Neuronal stem cell (in vitro differentiated cells): Measurements from ENCODE around the gene UBN1.

Source experiments
- DNase-seq: peaks from one replicate; pipeline ENCODE4 v3.0.0-alpha.2; 2013; ENCODE audit warnings: low spot score
- H2AFZ ChIP-seq: one replicate; pipeline ENCODE4 v1.6.1; 2013; ENCODE audit warnings: mild to moderate bottlenecking, low read length, inconsistent platforms
- H2AK5ac ChIP-seq: 2 replicates; pipeline ENCODE4 v1.6.1; 2013; ENCODE audit warnings: low read depth, mild to moderate bottlenecking, inconsistent platforms, low read length, moderate library complexity, mixed read lengths
- H2BK120ac ChIP-seq: 2 replicates; pipeline ENCODE4 v1.6.1; 2013; ENCODE audit warnings: low read depth, mild to moderate bottlenecking, inconsistent platforms, low read length, moderate library complexity, mixed read lengths
- H2BK12ac ChIP-seq: one replicate; pipeline ENCODE4 v1.6.1; 2013; ENCODE audit warnings: low read length, inconsistent platforms
- H2BK15ac ChIP-seq: 2 replicates; pipeline ENCODE4 v1.6.1; 2013; ENCODE audit warnings: mild to moderate bottlenecking, low read length, inconsistent platforms, mixed read lengths
- H2BK5ac ChIP-seq: one replicate; pipeline ENCODE4 v1.6.1; 2013; ENCODE audit warnings: inconsistent platforms, mild to moderate bottlenecking, low read length, moderate library complexity
- H3K14ac ChIP-seq: one replicate; pipeline ENCODE4 v1.6.1; 2013; ENCODE audit warnings: low read length, inconsistent platforms
- H3K18ac ChIP-seq: 2 replicates; pipeline ENCODE4 v1.6.1; 2013; ENCODE audit warnings: low read length, inconsistent platforms
- H3K23ac ChIP-seq: 2 replicates; pipeline ENCODE4 v1.6.1; 2013; ENCODE audit warnings: low read depth, mild to moderate bottlenecking, mixed read lengths, low read length, inconsistent platforms; ENCODE audit not compliant: poor library complexity
- H3K27ac ChIP-seq: replicated peaks from 3 replicates; pipeline ENCODE4 v1.5.1; 2013; ENCODE audit warnings: low read length, inconsistent platforms
- H3K27me3 ChIP-seq, 3 experiments: 2 replicates each; pipeline ENCODE4 v1.6.1; 2013; ENCODE audit warnings: low read length in 3 of 3, mild to moderate bottlenecking in 2 of 3, inconsistent platforms in 1 of 3, low read depth in 1 of 3, mixed read lengths in 1 of 3, moderate library complexity in 1 of 3; ENCODE audit not compliant: control insufficient read depth in 3 of 3, insufficient read depth in 3 of 3
- H3K36me3 ChIP-seq, 2 donors: replicated peaks in 1 of 2; 2 replicates each; pipeline ENCODE4 v1.6.1; 2013; ENCODE audit warnings: low read length in 2 of 2; ENCODE audit not compliant: control insufficient read depth in 2 of 2, insufficient read depth in 2 of 2
- H3K4ac ChIP-seq: 2 replicates; pipeline ENCODE4 v1.6.1; 2013; ENCODE audit warnings: inconsistent platforms, mild to moderate bottlenecking, low read length, moderate library complexity
- H3K4me1 ChIP-seq, 2 donors: 1 replicate in 1 of 2; 2 replicates in 1 of 2; pipeline ENCODE4 v1.6.1; 2013; ENCODE audit warnings: low read length in 2 of 2, low read depth in 1 of 2; ENCODE audit not compliant: control insufficient read depth in 2 of 2, insufficient read depth in 1 of 2
- H3K4me2 ChIP-seq: one replicate; pipeline ENCODE4 v1.6.1; 2013; ENCODE audit warnings: mild to moderate bottlenecking, low read length, inconsistent platforms; ENCODE audit not compliant: insufficient read depth, poor library complexity, severe bottlenecking
- H3K4me3 ChIP-seq, 2 donors: 2 replicates each; pipeline ENCODE4 v1.5.1; 2013; ENCODE audit warnings: low read length in 2 of 2, mild to moderate bottlenecking in 2 of 2, inconsistent platforms in 1 of 2, moderate library complexity in 1 of 2
- H3K79me1 ChIP-seq: one replicate; pipeline ENCODE4 v1.6.1; 2013; ENCODE audit warnings: low read depth, mild to moderate bottlenecking, inconsistent platforms, low read length, moderate library complexity
- H3K9ac ChIP-seq: one replicate; pipeline ENCODE4 v1.6.1; 2013; ENCODE audit warnings: mild to moderate bottlenecking, low read depth, low read length, inconsistent platforms; ENCODE audit not compliant: poor library complexity
- H3K9me3 ChIP-seq, 2 donors: replicated peaks in 1 of 2; 2 replicates each; pipeline versions ENCODE3 to v1.6.1; 2013; ENCODE audit warnings: low read length in 2 of 2, mild to moderate bottlenecking in 2 of 2, inconsistent platforms in 1 of 2, low read depth in 1 of 2, mixed read lengths in 1 of 2, moderate library complexity in 1 of 2; ENCODE audit not compliant: control insufficient read depth in 2 of 2, insufficient read depth in 1 of 2
- H4K8ac ChIP-seq: one replicate; pipeline ENCODE4 v1.6.1; 2013; ENCODE audit warnings: low read depth, mild to moderate bottlenecking, inconsistent platforms, low read length, moderate library complexity
- H4K91ac ChIP-seq: one replicate; pipeline ENCODE4 v1.6.1; 2013; ENCODE audit warnings: low read length, low read depth, mild to moderate bottlenecking, inconsistent platforms; ENCODE audit not compliant: poor library complexity
- WGBS, 2 donors: extraction: QIAGEN DNeasy Blood & Tissue Kit; methylation state at CpG; one replicate each; pipeline ENCODE4 v1.1.7; 2013; ENCODE audit warnings: missing lambda C conversion rate in 2 of 2, mixed read lengths in 1 of 2; ENCODE audit not compliant: insufficient read length in 2 of 2, insufficient replicate concordance in 1 of 2; ENCODE audit errors: extremely low coverage in 2 of 2; 5-methylcytosine and 5-hydroxymethylcytosine counted together

UBN1 gene

DNA sequence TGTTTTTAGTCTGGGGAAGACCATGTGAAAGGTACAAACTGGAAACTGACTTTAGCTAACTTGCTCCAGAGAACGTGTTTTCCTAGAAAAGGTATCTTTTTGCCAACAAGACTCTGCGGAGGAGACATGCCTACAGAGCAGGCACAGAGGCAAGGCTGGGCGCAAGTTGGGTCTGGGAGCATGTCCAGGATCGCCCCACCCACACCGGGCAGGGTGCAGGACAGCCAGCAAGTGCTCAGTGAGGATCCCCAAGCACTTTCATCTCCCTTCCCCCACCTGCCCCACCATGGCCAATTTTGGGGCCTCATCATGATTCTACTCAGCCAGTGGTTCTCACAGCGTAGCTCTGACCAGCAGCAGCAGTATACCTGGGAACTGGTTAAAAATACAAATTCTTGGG is 26.6 kb upstream of the UBN1 start:
- Histone ChIP-seq H3K18ac (no peak overlapping the region), H2BK15ac (no peak overlapping the region), H3K23ac (no peak overlapping the region), H2BK5ac (no peak overlapping the region), H2BK12ac (no peak overlapping the region), H3K9me3 (no peaks in the 10 kb centered on the region), H2AK5ac (no peak overlapping the region), H3K4me2 (no peak overlapping the region), H2AFZ (no peak overlapping the region), H3K14ac (no peak overlapping the region), H3K79me1 (peaks cover 2% of the 10 kb centered on the region), H2BK120ac (no peak overlapping the region), H3K4me3 (no peak overlapping the region), H4K8ac (no peak overlapping the region), H3K27me3 (no peaks in the 10 kb centered on the region), H3K36me3 (peaks cover 47 to 88% of the 10 kb centered on the region in 2 donors), H3K9ac (no peak overlapping the region), H3K4ac (no peak overlapping the region), H4K91ac (no peak overlapping the region), H3K27ac (no peak overlapping the region), H3K4me1 (no peaks in the 10 kb centered on the region)
- no CpG with 5 or more reads among the region's 6 CpGs for WGBS, 2 donors
- DNase-seq: no peak

DNA sequence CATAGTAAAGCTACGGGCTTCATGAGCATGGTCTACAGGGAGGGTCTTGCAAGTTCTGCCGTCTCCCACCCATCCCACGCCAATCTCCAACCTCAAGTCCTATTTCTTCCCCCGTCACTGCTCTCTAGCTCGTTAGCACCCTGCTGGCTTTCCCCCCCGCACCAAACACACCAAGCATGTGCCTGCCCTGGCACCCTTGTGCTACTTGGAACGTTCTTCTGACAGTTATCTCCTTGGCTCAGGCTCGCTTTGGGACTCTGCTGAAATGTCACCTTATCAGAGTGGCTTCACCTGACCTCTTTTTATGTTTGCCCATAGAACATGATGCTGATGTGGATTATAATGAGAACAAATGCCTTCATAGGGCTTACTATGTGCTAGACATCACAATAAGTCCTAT is 22.1 kb upstream of the UBN1 start:
- Histone ChIP-seq H2AFZ (no peak overlapping the region), H3K79me1 (no peaks in the 10 kb centered on the region), H3K27ac (no peak overlapping the region), H3K4me1 (no peaks in the 10 kb centered on the region), H3K4me2 (no peak overlapping the region), H2BK15ac (no peak overlapping the region), H2BK120ac (no peak overlapping the region), H3K14ac (no peak overlapping the region), H3K27me3 (no peaks in the 10 kb centered on the region), H3K9ac (no peak overlapping the region), H2BK12ac (no peak overlapping the region), H3K18ac (no peak overlapping the region), H4K8ac (no peak overlapping the region), H3K4ac (no peak overlapping the region), H3K9me3 (no peaks in the 10 kb centered on the region), H2BK5ac (no peak overlapping the region), H2AK5ac (no peak overlapping the region), H3K4me3 (no peak overlapping the region), H3K36me3 (peaks cover 50 to 92% of the 10 kb centered on the region in 2 donors), H3K23ac (no peak overlapping the region), H4K91ac (no peak overlapping the region)
- DNase-seq: no peak
- no CpG with 5 or more reads among the region's 8 CpGs for WGBS, 2 donors

DNA sequence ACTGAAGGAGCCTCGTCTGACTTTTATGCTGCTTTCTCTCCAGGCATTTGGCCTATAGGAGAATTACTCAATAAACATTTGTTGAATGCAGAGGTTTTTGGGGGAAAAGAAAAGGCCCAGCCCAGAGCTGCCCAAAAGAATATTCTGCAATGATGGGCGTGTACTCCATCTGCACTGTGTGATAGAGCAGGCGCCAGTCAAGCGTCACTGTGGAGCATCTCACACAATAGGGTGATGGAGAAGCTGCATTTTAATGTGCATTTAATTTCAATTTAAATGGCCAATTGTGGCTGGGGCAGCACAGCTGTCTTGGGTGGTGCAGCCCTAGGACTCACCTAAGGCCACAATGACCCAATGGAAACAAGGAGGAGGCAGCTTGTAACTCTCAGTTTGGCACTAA is 20.8 kb upstream of the UBN1 start:
- Histone ChIP-seq H3K18ac (no peak overlapping the region), H3K4me2 (no peak overlapping the region), H4K91ac (no peak overlapping the region), H3K27ac (no peak overlapping the region), H3K79me1 (no peaks in the 10 kb centered on the region), H3K14ac (no peak overlapping the region), H2AK5ac (no peak overlapping the region), H3K23ac (no peak overlapping the region), H3K9me3 (peaks cover 0 to 1% of the 10 kb centered on the region in 2 donors), H3K4me3 (no peak overlapping the region), H2BK120ac (no peak overlapping the region), H3K4ac (no peak overlapping the region), H2BK5ac (no peak overlapping the region), H3K4me1 (no peaks in the 10 kb centered on the region), H2BK15ac (no peak overlapping the region), H3K9ac (no peak overlapping the region), H3K27me3 (no peaks in the 10 kb centered on the region), H3K36me3 (peaks cover 55 to 92% of the 10 kb centered on the region in 2 donors), H4K8ac (no peak overlapping the region), H2BK12ac (no peak overlapping the region), H2AFZ (no peak overlapping the region)
- no peak for DNase-seq
- WGBS, 2 donors: no CpG with 5 or more reads among the region's 4 CpGs

DNA sequence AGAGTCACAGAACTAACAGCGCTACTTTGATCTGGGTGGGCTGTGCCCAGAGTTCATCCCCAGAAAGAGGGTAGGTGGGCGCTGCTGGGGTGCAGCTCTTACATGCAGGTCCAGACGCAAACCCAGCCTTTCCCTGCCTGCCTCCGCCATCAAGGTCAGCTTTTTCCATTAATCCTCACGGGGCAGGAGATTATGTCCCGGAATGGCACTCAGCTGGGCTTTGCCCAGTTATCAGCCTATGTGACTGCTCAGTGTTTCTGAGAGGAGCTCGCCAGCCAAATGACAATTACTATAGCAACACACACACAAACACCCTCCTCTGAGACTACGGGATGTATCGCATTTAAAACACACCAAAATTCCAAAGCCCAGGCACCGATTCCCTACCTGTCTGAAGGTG is 20.3 kb upstream of the UBN1 start:
- no peak overlapping the region for H4K91ac ChIP-seq

More for the DNA sequence above, 20.3 kb upstream of the UBN1 start:
- Histone ChIP-seq H2BK15ac (no peak overlapping the region), H2BK5ac (no peak overlapping the region), H3K18ac (no peak overlapping the region), H3K27me3 (no peaks in the 10 kb centered on the region), H3K9ac (no peak overlapping the region), H3K79me1 (no peaks in the 10 kb centered on the region), H2AFZ (no peak overlapping the region), H3K14ac (no peak overlapping the region), H2BK12ac (no peak overlapping the region), H3K27ac (no peak overlapping the region), H4K8ac (no peak overlapping the region), H3K4ac (no peak overlapping the region), H2BK120ac (no peak overlapping the region), H3K4me2 (no peak overlapping the region), H2AK5ac (no peak overlapping the region), H3K23ac (no peak overlapping the region), H3K36me3 (peaks cover 56 to 92% of the 10 kb centered on the region in 2 donors), H3K4me1 (no peaks in the 10 kb centered on the region), H3K4me3 (no peak overlapping the region), H3K9me3 (peaks cover 0 to 1% of the 10 kb centered on the region in 2 donors)
- DNase-seq: no peak
- WGBS, 2 donors: no CpG with 5 or more reads among the region's 10 CpGs
